ENCODE results near the gene ZNF581.

The ZNF581 gene

DNA sequence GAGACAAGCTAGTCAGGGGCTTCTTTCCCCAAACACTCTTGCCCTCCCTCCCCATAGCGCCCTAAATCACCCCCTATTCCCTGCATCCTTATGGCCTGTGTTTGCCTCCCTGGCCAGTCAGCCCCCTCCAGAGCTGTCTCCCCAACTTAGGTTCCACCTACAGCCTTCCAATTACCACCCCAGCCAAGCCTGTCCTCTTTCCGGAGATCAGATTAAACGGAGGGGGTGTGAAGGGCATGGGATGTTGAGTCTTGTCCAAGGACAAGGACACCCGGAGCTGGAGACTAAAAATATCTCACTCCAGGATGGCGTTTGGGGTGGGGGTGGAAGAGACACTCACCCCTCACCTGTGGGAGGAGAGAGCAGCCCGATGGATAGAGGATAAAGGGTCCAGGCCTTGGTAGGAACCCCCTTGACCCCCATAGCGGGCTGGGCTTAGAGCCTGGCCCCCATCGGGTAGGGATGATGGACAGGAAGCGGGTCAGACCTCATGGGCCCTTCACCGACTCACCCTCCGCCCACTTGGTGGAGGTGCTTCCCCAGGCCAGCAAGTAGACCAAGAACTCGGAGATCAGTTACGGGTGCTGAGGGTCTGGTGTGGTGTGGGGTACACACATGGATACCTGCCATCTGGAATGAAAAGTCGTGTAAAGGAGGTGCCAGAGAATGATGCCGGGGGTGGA is 32.0 kb upstream of the ZNF581 start:
- DNase-seq (ENCODE audit: low read depth): no peak

DNA sequence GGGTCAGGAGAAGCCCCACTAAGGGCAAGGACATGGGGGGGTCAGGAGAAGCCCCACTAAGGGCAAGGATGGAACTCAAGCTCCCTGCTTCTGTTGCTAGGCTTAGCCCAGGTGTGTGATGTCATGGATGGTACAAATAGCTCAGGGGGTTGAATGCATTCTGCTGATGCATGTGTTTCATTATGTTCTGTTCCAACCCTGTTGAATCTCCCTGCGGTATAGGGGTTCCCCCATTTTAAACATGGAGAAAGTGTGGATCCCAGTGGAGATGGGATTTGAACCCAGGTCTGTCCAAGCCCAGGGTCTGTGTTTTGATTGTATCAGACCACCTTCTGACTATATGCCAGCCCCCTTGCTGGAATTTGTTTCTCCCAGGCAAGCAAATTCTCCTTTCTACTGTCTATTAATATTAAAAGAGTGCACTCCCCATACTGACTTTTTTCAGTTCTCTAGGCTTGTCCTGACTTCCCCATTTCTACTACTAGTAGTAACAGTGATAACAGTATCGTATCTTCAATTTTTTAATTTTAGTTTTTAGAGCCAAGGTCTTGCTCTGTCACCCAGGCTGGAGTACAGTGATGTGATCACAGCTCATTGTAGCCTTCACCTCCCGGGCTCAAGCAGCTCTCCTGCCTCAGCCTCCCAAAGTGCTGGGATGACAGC is 31.3 kb upstream of the ZNF581 start:
- no peak for DNase-seq (ENCODE audit: low read depth)

DNA sequence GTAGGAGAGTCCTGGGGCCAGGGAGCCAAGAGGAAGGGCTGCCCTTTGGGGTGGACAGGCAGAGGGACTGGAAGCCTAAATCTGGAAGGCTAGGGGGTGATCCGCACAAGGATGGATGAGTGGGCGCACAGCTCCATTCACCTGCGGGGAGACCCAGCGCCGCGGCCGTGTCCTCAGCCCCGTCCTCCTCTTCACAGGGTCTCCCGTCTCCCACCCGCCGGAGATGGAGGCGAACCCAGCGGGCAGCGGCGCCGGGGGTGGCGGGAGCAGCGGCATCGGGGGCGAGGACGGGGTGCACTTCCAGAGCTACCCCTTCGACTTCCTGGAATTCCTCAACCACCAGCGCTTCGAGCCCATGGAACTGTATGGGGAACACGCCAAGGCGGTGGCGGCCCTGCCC is 30.1 kb upstream of the ZNF581 start:
- DNase-seq (ENCODE audit: low read depth): no peak

DNA sequence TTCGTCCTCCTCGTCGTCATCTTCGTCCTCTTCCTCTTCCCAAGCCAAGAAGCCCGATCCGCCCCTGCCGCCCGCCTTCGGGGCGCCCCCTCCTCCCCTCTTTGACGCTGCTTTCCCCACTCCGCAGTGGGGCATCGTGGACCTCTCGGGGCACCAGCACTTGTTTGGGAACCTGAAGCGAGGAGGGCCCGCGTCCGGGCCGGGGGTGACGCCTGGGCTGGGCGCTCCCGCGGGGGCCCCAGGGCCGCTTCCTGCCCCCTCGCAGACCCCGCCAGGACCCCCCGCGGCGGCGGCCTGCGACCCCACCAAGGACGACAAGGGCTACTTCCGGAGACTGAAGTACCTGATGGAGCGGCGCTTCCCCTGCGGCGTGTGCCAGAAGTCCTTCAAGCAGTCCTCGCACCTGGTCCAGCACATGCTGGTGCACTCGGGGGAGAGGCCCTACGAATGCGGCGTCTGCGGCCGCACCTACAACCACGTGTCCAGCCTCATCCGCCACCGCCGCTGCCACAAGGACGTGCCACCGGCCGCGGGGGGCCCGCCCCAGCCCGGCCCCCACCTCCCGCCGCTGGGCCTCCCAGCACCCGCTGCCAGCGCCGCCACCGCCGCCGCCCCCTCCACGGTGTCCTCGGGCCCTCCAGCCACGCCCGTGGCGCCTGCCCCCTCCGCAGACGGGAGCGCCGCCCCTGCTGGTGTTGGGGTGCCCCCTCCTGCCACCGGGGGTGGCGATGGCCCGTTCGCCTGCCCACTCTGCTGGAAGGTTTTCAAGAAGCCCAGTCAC is 29.3 kb upstream of the ZNF581 start:
- DNase-seq (ENCODE audit: low read depth): no peak

DNA sequence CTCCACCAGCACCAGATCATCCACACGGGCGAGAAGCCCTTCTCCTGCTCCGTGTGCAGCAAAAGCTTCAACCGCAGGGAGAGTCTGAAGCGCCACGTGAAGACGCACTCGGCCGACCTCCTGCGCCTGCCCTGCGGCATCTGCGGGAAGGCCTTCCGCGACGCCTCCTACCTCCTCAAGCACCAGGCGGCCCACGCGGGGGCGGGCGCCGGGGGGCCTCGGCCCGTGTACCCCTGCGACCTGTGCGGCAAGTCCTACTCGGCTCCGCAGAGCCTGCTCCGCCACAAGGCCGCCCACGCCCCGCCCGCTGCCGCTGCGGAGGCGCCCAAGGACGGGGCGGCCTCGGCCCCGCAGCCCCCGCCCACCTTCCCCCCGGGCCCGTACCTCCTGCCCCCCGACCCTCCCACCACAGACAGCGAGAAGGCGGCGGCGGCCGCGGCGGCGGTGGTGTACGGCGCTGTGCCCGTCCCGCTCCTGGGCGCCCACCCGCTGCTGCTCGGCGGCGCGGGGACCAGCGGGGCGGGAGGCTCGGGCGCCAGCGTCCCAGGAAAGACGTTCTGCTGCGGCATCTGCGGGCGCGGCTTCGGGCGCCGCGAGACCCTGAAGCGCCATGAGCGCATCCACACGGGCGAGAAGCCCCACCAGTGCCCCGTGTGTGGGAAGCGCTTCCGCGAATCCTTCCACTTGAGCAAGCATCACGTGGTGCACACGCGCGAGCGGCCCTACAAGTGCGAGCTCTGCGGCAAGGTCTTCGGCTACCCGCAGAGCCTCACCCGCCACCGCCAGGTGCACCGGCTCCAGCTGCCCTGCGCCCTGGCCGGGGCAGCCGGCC is 28.5 kb upstream of the ZNF581 start:
- no peak for DNase-seq (ENCODE audit: low read depth)

DNA sequence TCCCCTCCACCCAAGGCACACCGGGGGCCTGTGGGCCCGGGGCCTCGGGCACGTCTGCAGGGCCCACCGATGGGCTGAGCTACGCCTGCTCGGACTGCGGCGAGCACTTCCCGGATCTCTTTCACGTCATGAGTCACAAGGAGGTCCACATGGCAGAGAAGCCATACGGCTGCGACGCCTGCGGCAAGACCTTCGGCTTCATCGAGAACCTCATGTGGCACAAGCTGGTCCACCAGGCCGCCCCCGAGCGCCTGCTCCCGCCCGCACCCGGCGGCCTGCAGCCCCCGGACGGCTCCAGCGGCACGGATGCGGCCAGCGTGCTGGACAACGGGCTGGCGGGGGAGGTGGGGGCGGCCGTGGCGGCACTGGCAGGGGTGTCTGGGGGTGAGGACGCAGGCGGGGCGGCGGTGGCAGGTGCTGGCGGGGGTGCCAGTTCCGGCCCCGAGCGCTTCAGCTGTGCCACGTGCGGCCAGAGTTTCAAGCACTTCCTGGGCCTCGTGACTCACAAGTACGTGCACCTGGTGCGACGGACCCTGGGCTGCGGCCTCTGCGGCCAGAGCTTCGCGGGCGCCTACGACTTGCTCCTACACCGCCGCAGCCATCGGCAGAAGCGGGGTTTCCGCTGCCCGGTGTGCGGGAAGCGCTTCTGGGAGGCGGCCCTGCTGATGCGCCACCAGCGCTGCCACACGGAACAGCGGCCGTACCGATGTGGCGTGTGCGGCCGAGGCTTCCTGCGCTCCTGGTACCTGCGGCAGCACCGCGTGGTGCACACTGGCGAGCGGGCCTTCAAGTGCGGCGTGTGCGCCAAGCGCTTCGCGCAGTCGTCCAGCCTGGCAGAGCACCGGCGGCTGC is 27.7 kb upstream of the ZNF581 start:
- no peak for DNase-seq (ENCODE audit: low read depth)

DNA sequence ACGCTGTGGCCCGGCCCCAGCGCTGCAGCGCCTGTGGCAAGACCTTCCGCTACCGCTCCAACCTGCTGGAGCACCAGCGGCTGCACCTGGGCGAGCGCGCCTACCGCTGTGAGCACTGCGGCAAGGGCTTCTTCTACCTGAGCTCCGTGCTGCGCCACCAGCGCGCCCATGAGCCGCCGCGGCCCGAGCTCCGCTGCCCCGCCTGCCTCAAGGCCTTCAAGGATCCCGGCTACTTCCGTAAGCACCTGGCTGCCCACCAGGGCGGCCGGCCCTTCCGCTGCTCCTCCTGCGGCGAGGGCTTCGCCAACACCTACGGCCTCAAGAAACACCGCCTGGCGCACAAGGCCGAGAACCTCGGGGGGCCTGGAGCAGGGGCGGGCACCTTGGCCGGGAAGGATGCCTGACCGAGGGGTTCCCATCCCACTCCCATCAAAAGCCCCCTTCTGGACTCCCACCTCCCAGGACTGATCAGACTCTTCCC is 27.0 kb upstream of the ZNF581 start:
- DNase-seq (ENCODE audit: low read depth): no peak

DNA sequence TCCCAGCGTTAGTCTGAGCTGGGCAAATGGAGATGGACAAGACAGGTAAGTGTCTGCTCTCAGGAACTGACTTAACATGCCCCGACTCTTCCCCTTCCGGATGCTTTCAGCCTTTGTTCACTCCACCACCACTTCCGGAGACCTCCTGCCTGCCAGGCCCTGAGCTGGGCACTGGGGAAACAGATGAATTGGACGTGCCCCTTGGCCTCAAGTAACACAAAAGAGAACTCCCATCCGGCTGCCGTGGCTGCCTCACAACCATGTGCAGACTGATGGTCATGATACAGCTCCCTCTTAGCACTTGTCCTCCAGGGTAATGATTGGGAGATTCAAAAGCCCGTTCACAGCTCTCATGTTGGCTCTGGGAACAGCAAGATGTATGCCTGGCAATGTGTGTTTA is 26.0 kb upstream of the ZNF581 start:
- DNase-seq (ENCODE audit: low read depth): no peak

DNA sequence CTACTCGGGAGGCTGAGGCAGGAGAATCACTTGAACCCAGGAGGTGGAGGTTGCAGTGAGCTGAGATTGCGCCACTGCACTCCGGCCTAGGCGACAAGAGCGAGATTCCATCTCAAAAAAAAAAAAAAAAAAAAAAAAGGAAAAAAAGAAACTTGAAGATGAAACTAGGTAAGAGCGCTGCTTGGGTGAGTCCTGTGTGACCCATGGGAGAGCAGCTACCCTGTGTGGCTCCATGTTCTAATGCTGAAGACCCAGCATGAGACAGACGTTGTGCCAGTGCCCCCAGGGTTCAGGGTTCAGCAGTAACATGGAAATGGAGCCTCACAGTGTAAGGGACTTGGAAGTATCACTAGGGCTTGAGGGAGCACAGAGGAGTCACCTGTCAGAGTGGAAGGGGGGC is 25.0 kb upstream of the ZNF581 start:
- DNase-seq (ENCODE audit: low read depth): no peak

DNA sequence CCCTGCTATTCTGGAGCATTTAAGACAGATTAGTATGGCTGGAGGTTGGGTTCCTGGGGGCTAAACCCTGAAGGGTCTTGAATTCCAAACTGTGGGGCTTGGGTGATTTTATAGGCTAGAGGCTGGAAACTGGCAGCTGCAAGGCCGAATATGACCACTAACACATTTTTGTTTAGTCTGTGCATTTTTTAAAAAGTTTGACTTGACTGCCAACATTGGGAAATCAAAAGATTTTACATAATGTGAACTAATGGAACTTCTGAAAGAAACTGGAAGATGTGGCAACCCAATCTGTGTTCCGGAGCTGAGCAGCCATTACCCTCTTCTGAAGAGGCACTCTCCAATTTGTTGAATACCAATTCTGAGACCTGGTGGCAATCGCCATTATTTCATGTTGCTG is 24.2 kb upstream of the ZNF581 start:
- no peak for DNase-seq (ENCODE audit: low read depth)

DNA sequence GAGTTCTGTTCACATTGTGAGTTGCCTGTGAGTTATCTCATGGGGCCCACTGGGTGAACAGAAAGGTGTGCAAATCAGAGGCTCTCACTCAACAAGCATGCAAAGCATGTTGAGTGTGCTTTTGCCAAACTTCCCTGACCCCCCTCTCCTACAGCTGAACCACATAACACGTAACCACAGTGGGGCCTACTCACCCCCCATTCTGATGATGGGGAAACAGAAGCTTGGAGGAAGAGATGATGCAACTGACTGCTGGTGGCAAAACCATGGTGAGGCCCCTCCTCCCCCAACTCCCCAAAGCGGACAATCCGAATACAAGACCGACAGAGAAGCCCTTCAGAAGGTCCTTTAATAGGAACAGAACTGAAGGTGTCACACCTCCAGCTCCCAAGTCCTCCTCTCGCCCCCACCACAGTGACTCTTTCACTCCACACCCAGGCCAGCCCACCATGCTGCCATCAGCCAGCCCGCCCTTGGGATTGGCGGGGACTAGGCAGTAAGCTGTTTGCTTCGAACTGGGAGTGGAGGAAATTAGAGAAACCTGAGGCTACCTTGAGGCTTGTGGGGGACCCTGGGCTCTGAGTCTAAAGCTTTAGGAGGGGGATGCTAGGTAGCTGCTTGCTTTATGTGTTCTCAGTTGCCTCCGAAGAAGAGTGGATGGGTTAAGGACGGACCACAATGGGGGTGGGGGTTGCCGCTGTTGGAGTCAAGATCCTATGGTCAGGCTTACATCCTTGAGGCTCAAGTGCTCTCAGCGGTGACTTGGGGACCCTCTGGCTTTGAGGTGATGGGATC is 22.8 kb upstream of the ZNF581 start:
- DNase-seq (ENCODE audit: low read depth): no peak

DNA sequence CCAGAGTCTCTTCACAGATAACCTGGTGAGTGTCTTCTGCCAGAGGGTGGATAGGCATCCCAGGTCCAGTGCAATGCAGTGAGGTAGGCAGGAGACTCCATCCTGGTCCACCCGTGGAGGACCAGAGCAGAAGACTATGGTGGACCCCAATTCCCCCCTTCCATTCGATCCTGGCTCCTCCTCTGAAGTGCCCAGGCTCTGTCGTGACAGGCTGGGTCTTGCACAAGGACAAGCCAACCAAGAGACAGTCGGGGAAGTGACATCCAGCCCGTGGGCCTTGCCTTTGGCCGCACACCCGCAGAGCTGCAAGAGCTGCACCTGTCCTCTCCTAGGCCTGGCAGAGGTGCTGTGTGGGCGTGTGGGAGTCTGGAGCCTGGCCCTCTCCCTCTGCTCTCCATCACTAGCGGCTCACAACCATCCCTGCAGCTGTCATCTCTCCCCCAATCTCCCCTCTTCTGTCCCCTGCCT is 22.2 kb upstream of the ZNF581 start:
- no peak for DNase-seq (ENCODE audit: low read depth)

DNA sequence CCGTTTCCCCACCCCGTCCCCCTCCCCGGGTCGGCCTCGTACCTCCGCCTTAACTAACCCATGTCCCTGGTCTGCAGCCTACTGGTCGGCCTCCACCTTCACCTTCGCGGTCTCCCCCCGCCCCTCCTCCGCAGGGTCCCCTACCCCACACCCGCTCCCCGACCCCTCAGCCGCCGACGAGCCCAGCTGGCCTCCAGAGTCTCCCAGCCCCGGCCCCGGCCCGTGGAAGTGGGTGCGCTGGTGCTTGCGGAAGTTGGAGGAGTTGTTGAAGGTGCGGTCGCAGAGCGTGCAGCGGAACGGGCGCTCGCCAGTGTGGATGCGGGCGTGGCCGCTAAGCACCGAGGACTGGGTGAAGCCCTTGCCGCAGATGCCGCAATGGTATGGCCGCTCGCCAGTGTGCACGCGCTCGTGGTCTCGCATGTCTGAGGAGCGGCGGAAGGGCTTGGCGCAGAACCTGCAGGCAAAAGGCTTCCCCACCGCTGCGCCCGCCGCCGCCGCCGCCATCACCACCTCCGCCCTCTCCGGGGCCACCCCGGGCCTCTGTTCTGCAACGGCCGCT is 21.7 kb upstream of the ZNF581 start:
- no peak for DNase-seq (ENCODE audit: low read depth)

DNA sequence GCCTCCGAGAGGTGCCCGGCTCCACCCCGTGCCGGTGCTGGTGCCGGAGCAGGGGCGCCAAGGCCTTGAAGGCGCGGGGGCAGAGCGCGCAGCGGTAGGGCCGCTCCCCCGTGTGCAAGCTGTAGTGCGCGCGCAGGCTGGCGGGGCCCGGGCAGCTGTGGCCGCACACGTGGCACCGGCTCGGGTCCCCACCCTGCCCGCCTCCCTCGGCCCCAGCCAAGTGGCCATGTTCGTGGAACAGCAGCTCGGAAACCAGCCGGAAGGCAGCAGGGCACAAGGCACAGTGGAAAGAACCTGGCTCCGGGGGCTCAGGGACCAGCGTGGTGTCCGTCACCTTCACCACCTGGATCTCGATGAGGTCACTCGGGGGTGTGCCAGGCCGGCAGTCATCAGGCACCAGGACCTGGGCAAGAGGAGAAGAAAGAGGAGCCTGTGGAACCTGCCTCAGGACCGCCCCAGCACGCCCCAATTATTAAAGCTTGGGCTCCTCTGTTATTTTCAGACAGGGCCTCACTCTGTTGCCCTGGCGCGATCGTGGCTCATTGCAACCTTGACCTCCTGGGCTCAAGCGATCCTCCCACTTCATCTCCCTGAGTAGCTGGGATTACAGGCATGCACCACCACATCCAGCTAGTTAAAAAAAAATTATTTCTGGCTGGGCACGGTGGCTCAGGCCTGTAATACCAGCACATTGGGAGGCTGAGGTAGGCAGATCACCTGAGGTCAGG is 21.0 kb upstream of the ZNF581 start:
- no peak for DNase-seq (ENCODE audit: low read depth)

DNA sequence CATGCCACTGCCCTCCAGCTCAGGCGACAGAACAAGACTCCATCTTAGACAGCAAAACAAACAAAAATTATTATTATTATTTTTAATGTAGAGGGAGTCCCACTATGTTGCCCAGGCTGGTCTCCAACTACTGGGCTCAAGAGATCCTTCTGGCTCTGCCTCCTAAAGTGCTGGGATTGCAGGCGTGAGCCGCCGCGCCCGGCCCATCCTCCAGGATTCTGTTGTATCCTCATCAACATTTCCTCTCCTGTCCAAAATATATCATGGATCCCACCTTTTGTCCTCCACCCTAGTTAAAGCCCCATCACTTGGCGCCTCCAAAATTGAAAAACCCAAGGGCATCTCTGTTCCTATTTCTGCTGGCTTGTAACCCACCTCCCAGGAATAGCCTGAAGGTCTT is 20.3 kb upstream of the ZNF581 start:
- DNase-seq (ENCODE audit: low read depth): no peak

DNA sequence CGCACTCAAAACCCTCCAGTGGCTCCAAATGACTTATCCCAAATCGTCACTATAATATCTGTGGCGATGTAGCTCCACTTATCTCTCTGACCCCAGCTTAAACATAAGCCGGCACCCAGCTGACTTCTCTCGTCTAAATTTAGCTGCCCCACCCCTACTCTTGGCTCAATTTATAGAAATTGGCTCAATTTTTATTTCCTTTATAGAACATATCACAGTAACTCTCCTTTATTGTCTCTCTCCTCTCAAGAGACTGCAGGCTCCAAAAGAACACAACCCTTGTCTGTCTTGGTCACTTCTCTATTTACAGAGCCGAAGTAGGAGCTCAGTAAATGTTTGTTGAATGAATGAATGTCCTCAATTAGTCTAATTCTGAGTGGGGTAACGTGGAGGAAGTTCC is 19.9 kb upstream of the ZNF581 start:
- no peak for DNase-seq (ENCODE audit: low read depth)

DNA sequence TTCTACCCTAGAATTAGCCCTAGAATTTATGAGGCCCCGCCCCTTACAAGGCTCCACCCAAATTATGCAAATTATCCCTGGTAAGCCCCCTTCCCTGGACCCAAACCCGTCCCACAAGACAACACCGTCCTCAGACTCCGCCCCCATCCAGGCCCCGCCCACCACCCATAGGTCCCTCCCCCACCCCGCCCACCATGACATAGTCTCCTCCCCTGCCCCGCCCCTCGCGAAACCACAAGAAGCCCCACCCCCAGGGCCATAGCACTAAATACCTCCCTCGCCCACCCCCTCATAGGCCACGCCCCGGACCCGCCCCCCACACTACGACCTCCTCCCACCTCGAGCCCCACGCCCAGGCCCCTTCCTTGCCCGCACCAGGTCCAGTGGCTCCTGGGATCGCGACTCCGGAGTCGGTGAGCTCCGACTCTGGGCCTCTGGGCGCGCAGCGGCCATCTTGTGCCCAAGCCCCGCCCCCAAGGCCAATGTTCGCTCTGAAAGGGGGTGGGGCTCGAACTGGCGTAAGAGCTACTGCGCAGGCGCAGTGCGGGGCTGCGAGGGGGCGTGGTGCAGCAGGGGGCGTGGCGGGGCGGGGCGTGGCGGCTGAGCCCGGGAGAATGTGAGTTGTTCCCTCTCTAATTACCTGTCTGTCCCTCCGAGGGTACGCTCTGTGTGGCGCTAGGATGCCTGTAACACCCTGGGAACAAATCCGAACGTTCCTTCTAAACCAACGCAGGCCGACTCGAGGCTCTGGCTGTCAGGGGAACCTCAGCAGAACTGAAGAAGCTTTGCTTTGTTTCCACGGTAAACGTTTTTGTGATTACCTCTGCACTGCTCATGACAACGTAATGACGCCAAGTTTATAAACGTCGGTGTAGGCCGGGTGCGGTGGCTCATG is 19.1 kb upstream of the ZNF581 start, which contains the start of gene ZNF784:
TSS of gene ZNF784 (minus strand) at position 458 of the 895 bp plus-strand sequence. CDS start at position 453, 5 bp downstream.
- peak; percentile 91 for DNase-seq (ENCODE audit: low read depth)

DNA sequence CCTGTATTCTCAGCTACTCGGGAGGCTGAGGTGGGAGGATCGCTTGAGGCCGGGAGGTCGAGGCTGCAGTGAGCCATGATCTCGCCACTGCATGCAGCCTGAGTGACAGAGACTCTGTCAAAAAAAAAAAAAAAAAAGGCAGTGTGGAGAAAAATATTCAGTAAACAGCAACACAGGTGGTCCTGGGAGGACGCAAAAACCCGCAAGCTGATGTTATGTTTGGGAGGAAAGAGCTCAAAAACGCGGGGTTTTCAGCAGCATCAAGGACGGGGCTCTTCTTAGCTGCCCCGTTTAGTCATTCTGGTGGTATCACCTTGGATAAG is 18.5 kb upstream of the ZNF581 start:
- DNase-seq (ENCODE audit: low read depth): no peak

Data from activated T-helper 9 cell treated with anti-CD3 and anti-CD28 coated beads, Interleukin-2, amount 50 U/mL, for 16 hours (primary cell).